ENCODE measurements around the gene DDX50.
A peak's percentile ranks its signal among the peaks of the same experiment; 100 is the strongest.
"Not testable (repeated sequence)": the region's sequence is repeated elsewhere in the genome, so short reads cannot be mapped to it uniquely, and the experiment has no call there.

DDX50 gene

DNA sequence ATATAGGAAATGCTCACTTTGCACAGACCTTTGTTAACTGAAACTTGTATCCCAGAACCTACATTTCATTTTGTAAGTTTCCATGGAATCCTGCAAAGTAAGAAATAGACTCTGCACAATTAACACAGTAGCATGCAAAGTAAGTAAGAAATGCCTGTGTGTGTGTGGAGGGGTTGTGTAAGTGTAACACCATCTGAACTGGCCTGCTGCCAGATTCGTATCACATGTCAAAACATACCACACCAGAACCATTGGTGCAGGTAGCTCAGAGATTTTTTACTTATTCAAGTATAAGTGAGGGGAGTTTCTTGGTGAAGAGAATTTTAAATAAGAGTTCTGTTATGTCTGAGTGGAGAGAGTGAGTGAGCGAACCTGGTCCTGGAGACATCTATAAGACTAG, 37.0 kb downstream of the DDX50 start:
- POLR2A ChIA-PET, result no interaction called here
- Histone ChIP-seq H3K27me3 (replicated peaks in 2 of 5; ENCODE audit: control insufficient read depth in 4 of 5, insufficient read depth in 5 of 5, low read length in 4 of 5) (no peaks in the 10 kb centered on the region), H3K4me3 (ENCODE audit: control insufficient read depth in 1 of 7, extremely low read depth in 1 of 7, insufficient read depth in 4 of 7, low read depth in 2 of 7, low read length in 6 of 7) (no peak overlapping the region), H3K36me3 (ENCODE audit: control insufficient read depth in 4 of 4, insufficient read depth in 4 of 4, low read length in 3 of 4) (peaks cover 20 to 64% (median 39%) of the 10 kb centered on the region in 4 experiments), H3K27ac (ENCODE audit: insufficient read depth in 1 of 2, low read depth in 1 of 2, low read length in 2 of 2, poor library complexity in 1 of 2, severe bottlenecking in 2 of 2) (no peak overlapping the region), H3K4me1 (ENCODE audit: control extremely low read depth in 1 of 4, control insufficient read depth in 4 of 4, insufficient read depth in 4 of 4, low read length in 3 of 4) (no peaks in the 10 kb centered on the region), H3K9me3 (ENCODE audit: control extremely low read depth in 1 of 5, control insufficient read depth in 4 of 5, insufficient read depth in 2 of 5, low read depth in 1 of 5, low read length in 4 of 5) (no peaks in the 10 kb centered on the region)
- 100% methylated on average over 1 of the region's 2 CpGs for WGBS (ENCODE audit: insufficient coverage)
- no peak for DNase-seq
- CTCF ChIA-PET, result interaction anchor here (1.2 kb wide), 1 partner anchor 189 kb away, joined by 3 read pairs; no protein-coding TSS in a partner anchor

GRCh38 chr10:68938884-68939283, 37.8 kb downstream of the DDX50 start:
- Histone ChIP-seq H3K27ac (ENCODE audit: insufficient read depth in 1 of 2, low read depth in 1 of 2, low read length in 2 of 2, poor library complexity in 1 of 2, severe bottlenecking in 2 of 2) (no peak overlapping the region), H3K27me3 (replicated peaks in 2 of 5; ENCODE audit: control insufficient read depth in 4 of 5, insufficient read depth in 5 of 5, low read length in 4 of 5) (no peaks in the 10 kb centered on the region), H3K4me3 (ENCODE audit: control insufficient read depth in 1 of 7, extremely low read depth in 1 of 7, insufficient read depth in 4 of 7, low read depth in 2 of 7, low read length in 6 of 7) (no peak overlapping the region), H3K36me3 (ENCODE audit: control insufficient read depth in 4 of 4, insufficient read depth in 4 of 4, low read length in 3 of 4) (peaks cover 20 to 69% (median 38%) of the 10 kb centered on the region in 4 experiments), H3K9me3 (ENCODE audit: control extremely low read depth in 1 of 5, control insufficient read depth in 4 of 5, insufficient read depth in 2 of 5, low read depth in 1 of 5, low read length in 4 of 5) (no peaks in the 10 kb centered on the region), H3K4me1 (ENCODE audit: control extremely low read depth in 1 of 4, control insufficient read depth in 4 of 4, insufficient read depth in 4 of 4, low read length in 3 of 4) (no peaks in the 10 kb centered on the region)
- no CpG with 5 or more reads among the region's 2 CpGs for WGBS (ENCODE audit: insufficient coverage)
- POLR2A ChIA-PET, result interaction anchor here (0.7 kb wide), 1 partner anchor 13 kb away, joined by 3 read pairs; no protein-coding TSS in a partner anchor
- no peak for DNase-seq
- CTCF ChIA-PET, result interaction anchor here (0.6 to 1.2 kb wide), 2 partner anchors 18 to 190 kb away, joined by 3 to 4 read pairs; partner anchors contain the start of gene DDX21

DNA sequence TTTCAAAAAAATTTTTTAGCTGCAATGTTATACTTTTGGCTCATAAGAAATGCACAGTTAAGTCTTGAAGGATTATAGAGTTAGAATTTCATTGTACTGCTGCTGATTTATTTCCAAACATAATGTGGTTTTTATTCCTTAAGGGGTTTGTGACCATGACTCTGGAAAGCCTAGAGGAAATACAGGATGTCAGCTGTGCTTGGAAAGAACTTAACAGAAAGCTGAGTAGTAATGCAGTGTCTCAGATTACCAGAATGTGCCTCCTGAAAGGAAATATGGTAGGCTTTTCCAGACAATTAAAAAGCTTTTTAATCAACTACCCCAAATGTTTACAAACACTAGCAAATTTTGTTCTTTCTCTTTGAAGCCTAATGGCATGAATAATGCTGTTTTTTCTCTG, 39.8 kb downstream of the DDX50 start:
- not testable (repeated sequence) for H3K4me3 ChIP-seq (ENCODE audit: control insufficient read depth in 1 of 7, extremely low read depth in 1 of 7, insufficient read depth in 4 of 7, low read depth in 2 of 7, low read length in 6 of 7); H3K27me3 ChIP-seq (replicated peaks in 2 of 5; ENCODE audit: control insufficient read depth in 4 of 5, insufficient read depth in 5 of 5, low read length in 4 of 5); H3K4me1 ChIP-seq (ENCODE audit: control extremely low read depth in 1 of 4, control insufficient read depth in 4 of 4, insufficient read depth in 4 of 4, low read length in 3 of 4); DNase-seq; H3K27ac ChIP-seq (ENCODE audit: insufficient read depth in 1 of 2, low read depth in 1 of 2, low read length in 2 of 2, poor library complexity in 1 of 2, severe bottlenecking in 2 of 2); H3K9me3 ChIP-seq (ENCODE audit: control extremely low read depth in 1 of 5, control insufficient read depth in 4 of 5, insufficient read depth in 2 of 5, low read depth in 1 of 5, low read length in 4 of 5)
- CTCF ChIA-PET, result interaction anchor here (1.6 to 4.0 kb wide), 2 partner anchors 14 to 15 kb away, joined by 5 to 16 read pairs; partner anchors contain the start of gene DDX21
- POLR2A ChIA-PET, result interaction anchor here (0.7 kb wide), 1 partner anchor 246 kb away, joined by 3 read pairs; no protein-coding TSS in a partner anchor
- H3K36me3 ChIP-seq (ENCODE audit: control insufficient read depth in 4 of 4, insufficient read depth in 4 of 4, low read length in 3 of 4), result peaks cover 21 to 71% (median 38%) of the 10 kb centered on the region in 4 experiments

- Histone ChIP-seq H3K9me3 (ENCODE audit: control extremely low read depth in 1 of 5, control insufficient read depth in 4 of 5, insufficient read depth in 2 of 5, low read depth in 1 of 5, low read length in 4 of 5) (no peaks in the 10 kb centered on the region), H3K4me1 (ENCODE audit: control extremely low read depth in 1 of 4, control insufficient read depth in 4 of 4, insufficient read depth in 4 of 4, low read length in 3 of 4) (peaks cover 0 to 8% (median 5%) of the 10 kb centered on the region in 4 experiments), H3K36me3 (ENCODE audit: control insufficient read depth in 4 of 4, insufficient read depth in 4 of 4, low read length in 3 of 4) (peaks cover 14 to 52% (median 37%) of the 10 kb centered on the region in 4 experiments), H3K27ac (ENCODE audit: insufficient read depth in 1 of 2, low read depth in 1 of 2, low read length in 2 of 2, poor library complexity in 1 of 2, severe bottlenecking in 2 of 2) (no peak overlapping the region), H3K27me3 (replicated peaks in 2 of 5; ENCODE audit: control insufficient read depth in 4 of 5, insufficient read depth in 5 of 5, low read length in 4 of 5) (no peaks in the 10 kb centered on the region), H3K4me3 (ENCODE audit: control insufficient read depth in 1 of 7, extremely low read depth in 1 of 7, insufficient read depth in 4 of 7, low read depth in 2 of 7, low read length in 6 of 7) (no peak overlapping the region)
- POLR2A ChIA-PET, result no interaction called here
- DNase-seq, result no peak
- WGBS (ENCODE audit: insufficient coverage), result 100% methylated on average over 3 of the region's 3 CpGs
- CTCF ChIA-PET, result interaction anchor here (1.7 kb wide), 1 partner anchor 9 kb away, joined by 3 read pairs; no protein-coding TSS in a partner anchor
These were observed 49.5 kb downstream of the DDX50 start for GRCh38 chr10:68950598-68950997.

DNA sequence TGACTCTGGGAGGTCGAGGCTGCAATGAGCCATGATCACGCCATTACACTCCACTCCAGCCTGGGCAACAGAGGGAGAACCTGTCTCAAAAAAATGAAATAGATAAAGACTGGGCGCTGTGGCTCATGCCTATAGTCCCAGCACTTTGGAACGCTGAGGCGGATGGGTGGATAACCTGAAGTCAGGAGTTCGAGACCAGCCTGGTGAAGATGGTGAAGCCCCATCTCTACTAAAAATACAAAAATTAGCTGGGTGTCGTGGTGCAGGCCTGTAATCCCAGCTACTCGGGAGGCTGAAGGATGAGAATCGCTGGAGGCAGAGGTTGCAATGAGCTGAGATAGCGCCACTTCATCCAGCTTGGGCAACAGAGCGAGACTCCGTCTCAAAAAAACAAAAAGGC, 53.8 kb downstream of the DDX50 start:
- CTCF ChIA-PET, result interaction anchor here (0.8 to 4.7 kb wide), 7 partner anchors 13 to 167 kb away, joined by 3 to 16 read pairs (median 3); no protein-coding TSS in a partner anchor
- no peaks in the 10 kb centered on the region for H3K9me3 ChIP-seq (ENCODE audit: control extremely low read depth in 1 of 5, control insufficient read depth in 4 of 5, insufficient read depth in 2 of 5, low read depth in 1 of 5, low read length in 4 of 5)
- H3K27me3 ChIP-seq (replicated peaks in 2 of 5; ENCODE audit: control insufficient read depth in 4 of 5, insufficient read depth in 5 of 5, low read length in 4 of 5), result no peaks in the 10 kb centered on the region
- POLR2A ChIA-PET, result no interaction called here
- H3K4me3 ChIP-seq (ENCODE audit: control insufficient read depth in 1 of 7, extremely low read depth in 1 of 7, insufficient read depth in 4 of 7, low read depth in 2 of 7, low read length in 6 of 7), result peak overlapping the region in 4 of 7 experiments; percentile 93 to 99 (median 96)
- WGBS (ENCODE audit: insufficient coverage), result 93% methylated on average over 8 of the region's 12 CpGs
- DNase-seq, result no peak
- peak overlapping the region in 1 of 2 experiments; percentile 94 for H3K27ac ChIP-seq (ENCODE audit: insufficient read depth in 1 of 2, low read depth in 1 of 2, low read length in 2 of 2, poor library complexity in 1 of 2, severe bottlenecking in 2 of 2)
- H3K4me1 ChIP-seq (ENCODE audit: control extremely low read depth in 1 of 4, control insufficient read depth in 4 of 4, insufficient read depth in 4 of 4, low read length in 3 of 4), result peaks cover 9 to 28% (median 19%) of the 10 kb centered on the region in 4 experiments
- H3K36me3 ChIP-seq (ENCODE audit: control insufficient read depth in 4 of 4, insufficient read depth in 4 of 4, low read length in 3 of 4), result peaks cover 3 to 32% (median 11%) of the 10 kb centered on the region in 4 experiments

GRCh38 chr10:68955355-68955831, 54.3 kb downstream of the DDX50 start:
- H3K9me3 ChIP-seq (ENCODE audit: control extremely low read depth in 1 of 5, control insufficient read depth in 4 of 5, insufficient read depth in 2 of 5, low read depth in 1 of 5, low read length in 4 of 5), result no peaks in the 10 kb centered on the region
- peaks cover 5 to 32% (median 8%) of the 10 kb centered on the region in 4 experiments for H3K36me3 ChIP-seq (ENCODE audit: control insufficient read depth in 4 of 4, insufficient read depth in 4 of 4, low read length in 3 of 4)
- CTCF ChIA-PET, result interaction anchor here (0.8 to 4.7 kb wide), 10 partner anchors 13 to 166 kb away, joined by 3 to 16 read pairs (median 3); no protein-coding TSS in a partner anchor
- no peak for DNase-seq
- WGBS (ENCODE audit: insufficient coverage), result 6% methylated on average over 16 of the region's 16 CpGs
- H3K4me3 ChIP-seq (ENCODE audit: control insufficient read depth in 1 of 7, extremely low read depth in 1 of 7, insufficient read depth in 4 of 7, low read depth in 2 of 7, low read length in 6 of 7), result peak overlapping the region; percentile 79 to 99 (median 94)
- POLR2A ChIA-PET, result interaction anchor here (0.8 kb wide), 1 partner anchor 13 kb away, joined by 4 read pairs; no protein-coding TSS in a partner anchor
- H3K4me1 ChIP-seq (ENCODE audit: control extremely low read depth in 1 of 4, control insufficient read depth in 4 of 4, insufficient read depth in 4 of 4, low read length in 3 of 4), result peaks cover 9 to 30% (median 20%) of the 10 kb centered on the region in 4 experiments
- H3K27me3 ChIP-seq (replicated peaks in 2 of 5; ENCODE audit: control insufficient read depth in 4 of 5, insufficient read depth in 5 of 5, low read length in 4 of 5), result no peaks in the 10 kb centered on the region
- H3K27ac ChIP-seq (ENCODE audit: insufficient read depth in 1 of 2, low read depth in 1 of 2, low read length in 2 of 2, poor library complexity in 1 of 2, severe bottlenecking in 2 of 2), result peak overlapping the region; percentile 86 to 94

Measured in common myeloid progenitor, CD34-positive (primary cell).